ENCODE data around the gene MRPL40. TPM values are rescaled to one million over a fixed set of nuclear protein-coding genes. Genes with fewer than 3 reads are reported as not detected.

Gene MRPL40
- total and polyA plus RNA-seq, 10 of the 15 experiments (the other 5 are each of a cell fraction or from before 2014, with no cell fraction given) = 41.2 to 207 (median 69.1) TPM

DNA sequence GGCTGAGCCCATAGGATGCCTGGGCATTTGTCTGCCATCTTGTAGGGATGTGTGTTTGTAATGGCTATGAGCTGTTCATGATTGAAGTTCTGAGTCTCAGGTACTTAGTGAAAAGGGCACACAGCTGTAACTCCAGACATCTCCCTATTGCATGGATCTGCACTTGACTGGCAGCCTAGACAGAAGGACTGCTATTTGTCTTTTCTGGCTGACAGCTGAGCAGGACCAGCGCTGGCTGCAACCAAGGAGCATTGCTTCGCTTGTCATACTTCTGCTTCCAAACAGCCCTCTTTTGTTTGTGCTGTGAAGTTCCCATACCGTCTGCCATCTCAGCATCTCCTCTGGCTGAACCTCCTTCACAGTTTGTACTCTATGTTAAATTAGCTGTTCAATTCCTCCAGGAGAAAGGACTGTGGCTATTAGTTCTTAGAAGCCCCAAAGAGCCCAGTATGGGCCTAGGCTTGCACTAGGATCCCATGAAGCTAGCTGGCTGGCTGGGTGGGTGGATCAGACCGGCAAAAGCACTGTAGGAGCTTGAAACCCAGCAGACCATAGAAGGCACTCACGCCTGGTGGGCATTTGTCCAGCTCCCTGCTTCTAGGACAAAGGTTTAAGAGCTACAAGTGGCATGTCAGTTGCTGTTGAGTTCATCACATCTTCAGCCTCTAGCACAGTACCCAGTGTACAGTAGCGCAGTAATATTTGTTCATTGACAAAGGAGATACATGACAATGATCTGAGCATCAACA, 21.2 kb upstream of the MRPL40 start (continued):
- TF ChIP-seq, protein P1, sequence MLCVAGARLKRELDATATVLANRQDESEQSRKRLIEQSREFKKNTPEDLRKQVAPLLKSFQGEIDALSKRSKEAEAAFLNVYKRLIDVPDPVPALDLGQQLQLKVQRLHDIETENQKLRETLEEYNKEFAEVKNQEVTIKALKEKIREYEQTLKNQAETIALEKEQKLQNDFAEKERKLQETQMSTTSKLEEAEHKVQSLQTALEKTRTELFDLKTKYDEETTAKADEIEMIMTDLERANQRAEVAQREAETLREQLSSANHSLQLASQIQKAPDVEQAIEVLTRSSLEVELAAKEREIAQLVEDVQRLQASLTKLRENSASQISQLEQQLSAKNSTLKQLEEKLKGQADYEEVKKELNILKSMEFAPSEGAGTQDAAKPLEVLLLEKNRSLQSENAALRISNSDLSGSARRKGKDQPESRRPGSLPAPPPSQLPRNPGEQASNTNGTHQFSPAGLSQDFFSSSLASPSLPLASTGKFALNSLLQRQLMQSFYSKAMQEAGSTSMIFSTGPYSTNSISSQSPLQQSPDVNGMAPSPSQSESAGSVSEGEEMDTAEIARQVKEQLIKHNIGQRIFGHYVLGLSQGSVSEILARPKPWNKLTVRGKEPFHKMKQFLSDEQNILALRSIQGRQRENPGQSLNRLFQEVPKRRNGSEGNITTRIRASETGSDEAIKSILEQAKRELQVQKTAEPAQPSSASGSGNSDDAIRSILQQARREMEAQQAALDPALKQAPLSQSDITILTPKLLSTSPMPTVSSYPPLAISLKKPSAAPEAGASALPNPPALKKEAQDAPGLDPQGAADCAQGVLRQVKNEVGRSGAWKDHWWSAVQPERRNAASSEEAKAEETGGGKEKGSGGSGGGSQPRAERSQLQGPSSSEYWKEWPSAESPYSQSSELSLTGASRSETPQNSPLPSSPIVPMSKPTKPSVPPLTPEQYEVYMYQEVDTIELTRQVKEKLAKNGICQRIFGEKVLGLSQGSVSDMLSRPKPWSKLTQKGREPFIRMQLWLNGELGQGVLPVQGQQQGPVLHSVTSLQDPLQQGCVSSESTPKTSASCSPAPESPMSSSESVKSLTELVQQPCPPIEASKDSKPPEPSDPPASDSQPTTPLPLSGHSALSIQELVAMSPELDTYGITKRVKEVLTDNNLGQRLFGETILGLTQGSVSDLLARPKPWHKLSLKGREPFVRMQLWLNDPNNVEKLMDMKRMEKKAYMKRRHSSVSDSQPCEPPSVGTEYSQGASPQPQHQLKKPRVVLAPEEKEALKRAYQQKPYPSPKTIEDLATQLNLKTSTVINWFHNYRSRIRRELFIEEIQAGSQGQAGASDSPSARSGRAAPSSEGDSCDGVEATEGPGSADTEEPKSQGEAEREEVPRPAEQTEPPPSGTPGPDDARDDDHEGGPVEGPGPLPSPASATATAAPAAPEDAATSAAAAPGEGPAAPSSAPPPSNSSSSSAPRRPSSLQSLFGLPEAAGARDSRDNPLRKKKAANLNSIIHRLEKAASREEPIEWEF (IDR thresholded peaks at IDR 0.05; ENCODE audit: insufficient replicate concordance, low read depth, low read length) = no peak
- TF ChIP-seq TCF12 (IDR thresholded peaks at IDR 0.05; ENCODE audit: low read depth, low read length) (no peak), EED (IDR thresholded peaks at IDR 0.05; ENCODE audit: low read depth) (no peak)
- TF ChIP-seq, protein P2, sequence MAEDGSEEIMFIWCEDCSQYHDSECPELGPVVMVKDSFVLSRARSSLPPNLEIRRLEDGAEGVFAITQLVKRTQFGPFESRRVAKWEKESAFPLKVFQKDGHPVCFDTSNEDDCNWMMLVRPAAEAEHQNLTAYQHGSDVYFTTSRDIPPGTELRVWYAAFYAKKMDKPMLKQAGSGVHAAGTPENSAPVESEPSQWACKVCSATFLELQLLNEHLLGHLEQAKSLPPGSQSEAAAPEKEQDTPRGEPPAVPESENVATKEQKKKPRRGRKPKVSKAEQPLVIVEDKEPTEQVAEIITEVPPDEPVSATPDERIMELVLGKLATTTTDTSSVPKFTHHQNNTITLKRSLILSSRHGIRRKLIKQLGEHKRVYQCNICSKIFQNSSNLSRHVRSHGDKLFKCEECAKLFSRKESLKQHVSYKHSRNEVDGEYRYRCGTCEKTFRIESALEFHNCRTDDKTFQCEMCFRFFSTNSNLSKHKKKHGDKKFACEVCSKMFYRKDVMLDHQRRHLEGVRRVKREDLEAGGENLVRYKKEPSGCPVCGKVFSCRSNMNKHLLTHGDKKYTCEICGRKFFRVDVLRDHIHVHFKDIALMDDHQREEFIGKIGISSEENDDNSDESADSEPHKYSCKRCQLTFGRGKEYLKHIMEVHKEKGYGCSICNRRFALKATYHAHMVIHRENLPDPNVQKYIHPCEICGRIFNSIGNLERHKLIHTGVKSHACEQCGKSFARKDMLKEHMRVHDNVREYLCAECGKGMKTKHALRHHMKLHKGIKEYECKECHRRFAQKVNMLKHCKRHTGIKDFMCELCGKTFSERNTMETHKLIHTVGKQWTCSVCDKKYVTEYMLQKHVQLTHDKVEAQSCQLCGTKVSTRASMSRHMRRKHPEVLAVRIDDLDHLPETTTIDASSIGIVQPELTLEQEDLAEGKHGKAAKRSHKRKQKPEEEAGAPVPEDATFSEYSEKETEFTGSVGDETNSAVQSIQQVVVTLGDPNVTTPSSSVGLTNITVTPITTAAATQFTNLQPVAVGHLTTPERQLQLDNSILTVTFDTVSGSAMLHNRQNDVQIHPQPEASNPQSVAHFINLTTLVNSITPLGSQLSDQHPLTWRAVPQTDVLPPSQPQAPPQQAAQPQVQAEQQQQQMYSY (CRISPR knock-in tag; IDR thresholded peaks at IDR 0.05) = no peak
